AG09319 (cell line): ENCODE measurements around the gene FBN1.

Source experiments
- DNase-seq: peaks from one replicate; pipeline ENCODE4 v3.0.0-alpha.2; 2010; ENCODE audit warnings: low read depth; ENCODE audit errors: extremely low read depth
- TF ChIP-seq, protein P1 (sequence below): IDR thresholded peaks from 2 replicates; pipeline ENCODE4 v1.5.1; 2011; ENCODE audit warnings: low read depth, mild to moderate bottlenecking, inconsistent platforms, low read length, moderate library complexity

The FBN1 gene

DNA sequence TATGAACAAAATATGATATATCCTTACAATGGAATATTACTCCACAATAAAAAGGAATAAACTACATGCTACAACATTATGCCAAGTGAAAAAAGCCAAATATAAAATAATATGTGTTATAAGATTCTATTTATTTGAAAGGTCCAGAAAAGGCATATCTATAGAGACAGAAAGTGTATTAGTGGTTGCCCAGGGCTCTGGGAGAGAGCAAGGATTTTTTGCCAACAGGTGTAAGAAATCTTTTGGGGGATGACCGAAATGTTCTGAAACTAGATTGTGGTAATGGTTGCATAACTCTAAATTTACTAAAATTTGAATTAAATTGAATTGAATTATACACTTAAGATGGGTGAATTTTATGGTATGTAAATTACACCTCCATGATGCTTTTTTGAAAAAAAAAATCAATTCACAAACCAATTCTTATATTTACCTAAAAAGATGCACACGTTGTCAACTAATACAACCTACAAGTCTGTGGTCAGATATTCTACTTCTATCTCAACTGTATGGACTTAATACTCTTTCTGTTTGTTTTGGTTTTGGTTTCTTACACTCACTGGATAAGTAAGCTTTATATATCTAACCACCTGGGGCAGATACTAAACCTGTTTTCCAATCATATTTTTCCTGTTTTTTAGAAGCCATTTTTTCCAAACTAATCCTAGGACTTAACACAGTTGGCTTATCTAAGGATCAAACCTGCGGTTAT is 75.8 kb downstream of the FBN1 start:
- TF ChIP-seq, protein P1, sequence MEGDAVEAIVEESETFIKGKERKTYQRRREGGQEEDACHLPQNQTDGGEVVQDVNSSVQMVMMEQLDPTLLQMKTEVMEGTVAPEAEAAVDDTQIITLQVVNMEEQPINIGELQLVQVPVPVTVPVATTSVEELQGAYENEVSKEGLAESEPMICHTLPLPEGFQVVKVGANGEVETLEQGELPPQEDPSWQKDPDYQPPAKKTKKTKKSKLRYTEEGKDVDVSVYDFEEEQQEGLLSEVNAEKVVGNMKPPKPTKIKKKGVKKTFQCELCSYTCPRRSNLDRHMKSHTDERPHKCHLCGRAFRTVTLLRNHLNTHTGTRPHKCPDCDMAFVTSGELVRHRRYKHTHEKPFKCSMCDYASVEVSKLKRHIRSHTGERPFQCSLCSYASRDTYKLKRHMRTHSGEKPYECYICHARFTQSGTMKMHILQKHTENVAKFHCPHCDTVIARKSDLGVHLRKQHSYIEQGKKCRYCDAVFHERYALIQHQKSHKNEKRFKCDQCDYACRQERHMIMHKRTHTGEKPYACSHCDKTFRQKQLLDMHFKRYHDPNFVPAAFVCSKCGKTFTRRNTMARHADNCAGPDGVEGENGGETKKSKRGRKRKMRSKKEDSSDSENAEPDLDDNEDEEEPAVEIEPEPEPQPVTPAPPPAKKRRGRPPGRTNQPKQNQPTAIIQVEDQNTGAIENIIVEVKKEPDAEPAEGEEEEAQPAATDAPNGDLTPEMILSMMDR, result no peak
- no peak for DNase-seq

DNA sequence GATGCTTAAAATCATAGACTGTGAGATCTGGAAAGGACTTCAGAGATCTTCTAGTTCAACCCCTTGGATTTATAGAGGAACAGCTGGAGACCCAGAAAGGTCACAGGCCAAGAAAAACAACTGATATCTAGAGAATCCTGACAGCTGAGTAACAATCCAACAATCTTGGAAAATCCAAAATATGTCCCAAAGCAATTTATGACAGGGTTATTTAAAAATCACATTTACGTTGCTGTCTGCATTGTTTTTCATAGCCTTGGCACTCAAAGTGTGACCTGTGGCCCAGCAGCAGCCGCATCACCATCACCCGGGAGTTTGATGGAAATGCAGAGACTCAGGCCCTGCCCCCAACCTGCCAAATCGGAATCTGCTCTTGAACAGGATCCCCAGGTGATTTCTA is 78.8 kb downstream of the FBN1 start:
- TF ChIP-seq, protein P1, result no peak
- DNase-seq, result no peak

DNA sequence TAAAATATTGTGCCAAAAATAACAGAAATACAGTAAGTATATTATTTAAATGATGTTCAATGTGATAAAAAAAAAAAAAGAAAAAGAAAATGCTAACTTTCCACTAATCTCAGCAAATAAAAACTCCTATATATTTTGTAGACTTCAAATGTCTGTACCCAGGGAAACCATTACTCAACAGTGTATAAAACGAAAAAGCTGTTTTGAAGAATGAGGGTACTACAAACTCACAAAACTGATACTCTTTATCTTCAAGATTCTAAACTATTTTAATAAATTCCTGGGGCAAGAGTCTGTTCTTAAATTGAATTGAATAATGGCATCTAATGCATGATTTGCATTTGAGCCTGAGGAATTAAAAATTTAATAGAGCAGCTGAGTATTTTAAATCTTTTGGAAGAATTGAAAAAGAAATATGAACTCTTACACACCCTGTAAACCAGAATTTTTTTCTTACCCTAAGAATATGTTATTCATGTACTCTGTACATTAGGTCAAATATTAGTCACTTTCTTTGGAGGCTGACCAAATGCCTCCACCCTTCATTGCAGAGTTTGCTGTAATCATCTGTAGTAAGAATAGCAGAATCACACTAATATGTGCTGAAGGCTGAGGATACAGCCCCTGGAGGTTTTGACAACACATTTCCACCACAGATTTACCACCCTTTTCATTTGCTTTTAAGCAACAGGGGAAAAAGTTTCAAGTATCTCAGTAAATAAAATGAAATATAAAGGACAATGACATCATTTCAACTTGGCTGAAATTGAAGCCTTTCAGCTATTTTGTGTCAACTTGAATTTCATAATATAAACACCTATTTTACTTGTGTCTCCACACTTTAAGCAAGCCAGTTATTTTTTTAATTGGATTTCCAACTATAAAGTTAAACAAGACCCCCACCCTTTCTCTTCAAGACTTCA is 79.7 kb downstream of the FBN1 start:
- TF ChIP-seq, protein P1, result no peak
- DNase-seq, result peak; percentile 65

DNA sequence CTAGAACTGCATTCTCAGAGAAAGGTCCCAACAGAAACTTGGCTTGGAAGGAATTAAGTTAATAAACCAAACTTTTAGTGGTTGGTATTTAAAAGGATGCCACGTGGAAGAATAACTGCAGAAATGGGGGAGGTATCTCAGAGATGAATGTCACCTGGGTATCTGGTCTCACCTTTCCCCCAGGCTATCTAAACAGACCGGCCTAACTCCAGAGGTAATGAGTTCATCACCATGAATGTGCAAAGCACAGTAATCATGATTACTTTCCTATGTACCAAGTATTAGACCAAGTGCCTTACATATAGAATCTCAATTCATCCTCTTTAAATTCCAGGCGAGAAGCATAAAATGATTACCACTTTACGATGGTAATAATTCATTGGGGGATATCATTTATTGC is 80.8 kb downstream of the FBN1 start:
- TF ChIP-seq, protein P1, result no peak
- no peak for DNase-seq

DNA sequence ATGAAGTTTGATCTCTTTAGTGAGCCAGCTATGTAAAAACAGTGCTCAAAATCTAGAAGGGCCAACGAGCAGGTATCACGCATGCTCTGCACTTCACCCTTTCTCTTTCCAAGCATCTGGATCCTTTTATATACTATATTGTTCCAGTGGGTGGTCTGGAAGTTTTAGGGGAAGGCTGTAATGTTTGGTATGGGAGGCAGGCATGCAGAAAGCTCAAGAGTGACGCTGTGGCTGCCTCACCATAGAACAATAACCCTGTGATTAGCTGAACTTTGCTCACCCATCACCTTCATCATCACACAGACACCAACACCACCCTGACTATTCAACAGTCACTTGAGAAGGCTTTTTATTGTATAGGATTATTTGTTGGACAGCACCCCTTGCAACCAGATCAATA is 81.6 kb downstream of the FBN1 start:
- TF ChIP-seq, protein P1, result no peak
- no peak for DNase-seq

DNA sequence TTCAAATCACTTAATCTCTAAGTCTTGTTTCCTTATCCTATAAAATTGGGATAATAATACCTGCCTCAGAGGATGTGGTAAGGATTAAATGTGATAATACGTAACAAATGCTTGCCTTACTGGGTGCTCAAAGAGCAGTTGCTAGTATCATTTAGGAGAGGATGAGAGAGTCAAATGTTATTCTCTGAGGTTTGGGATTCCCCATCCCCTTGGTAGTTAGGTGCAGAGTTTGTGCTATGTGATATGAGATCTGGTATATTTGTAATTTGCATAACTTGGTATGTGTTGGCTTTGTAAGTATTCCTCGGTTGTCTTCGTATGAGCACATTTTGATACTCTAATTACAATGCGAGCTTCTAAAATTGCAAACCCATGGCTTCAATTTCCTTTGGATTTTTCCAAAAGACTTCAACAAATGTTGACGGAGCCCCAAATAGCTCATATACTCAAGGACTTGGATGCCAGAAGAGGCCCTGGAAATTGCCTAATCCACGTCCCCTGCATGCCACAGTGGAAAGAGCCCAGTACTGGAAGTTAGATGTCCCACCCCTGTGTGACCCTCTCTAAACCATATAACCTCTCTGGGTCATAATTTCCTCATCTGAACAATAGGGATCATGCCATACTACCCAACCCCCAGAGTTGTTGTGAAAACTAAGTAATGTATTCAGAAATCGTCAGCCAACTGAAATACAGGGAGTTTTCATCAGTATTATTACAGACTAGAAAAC is 85.0 kb downstream of the FBN1 start:
- TF ChIP-seq, protein P1, result no peak
- no peak for DNase-seq

DNA sequence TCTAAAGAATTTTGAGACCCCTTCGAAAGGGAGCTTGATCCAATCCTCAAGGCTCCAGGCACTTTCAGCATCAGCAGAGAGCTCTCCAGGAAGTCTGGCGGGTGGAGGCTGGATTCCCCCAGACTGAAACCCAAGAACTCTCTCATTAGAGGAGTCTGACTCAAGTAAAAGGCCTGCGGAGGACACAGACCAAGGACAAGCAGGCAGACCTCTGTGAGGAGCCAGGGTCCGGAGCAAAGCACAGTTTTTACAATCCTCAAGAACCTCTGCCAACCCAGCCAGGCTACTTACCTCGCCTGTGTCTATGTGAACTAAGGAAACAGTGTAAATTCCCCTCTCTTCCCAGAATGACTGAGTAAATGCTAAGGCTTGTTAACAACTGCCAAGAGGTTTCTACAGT is 86.2 kb downstream of the FBN1 start:
- peak; percentile 70 for DNase-seq
- TF ChIP-seq, protein P1, result no peak
